WI38 (cell line): ENCODE measurements around the gene GIPC2.

Source experiments
- H3K4me3 ChIP-seq: 2 replicates; pipeline ENCODE4 v1.5.1; 2011; ENCODE audit warnings: low read depth, mild to moderate bottlenecking, control low read depth, low read length
- TF ChIP-seq, protein P1 (sequence below): IDR thresholded peaks from 2 replicates; pipeline ENCODE4 v1.5.1; 2012; ENCODE audit warnings: low read depth, mild to moderate bottlenecking, control low read depth, low read length

GIPC2 gene

DNA sequence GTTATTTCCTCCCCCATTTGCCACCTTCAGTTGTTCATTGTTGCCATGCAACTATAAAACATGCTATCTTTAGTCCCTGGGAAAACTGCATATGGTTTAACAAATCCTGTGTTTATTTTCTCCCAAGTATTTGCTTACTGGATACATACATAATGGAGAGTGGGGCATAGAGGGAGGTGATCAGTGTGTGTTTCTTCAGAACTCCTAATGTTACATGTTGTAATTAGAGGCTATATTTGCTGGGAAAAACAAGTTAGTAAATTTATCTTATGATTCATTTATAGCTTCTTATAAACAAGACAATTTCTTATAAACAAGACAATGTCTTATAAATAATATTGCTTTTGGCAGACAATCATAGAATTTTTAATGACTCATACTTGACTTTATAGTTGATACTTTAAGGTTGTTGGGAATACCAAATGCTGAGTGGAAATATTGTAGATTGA, 7.3 kb upstream of the GIPC2 start:
- no peak overlapping the region for H3K4me3 ChIP-seq
- TF ChIP-seq, protein P1, sequence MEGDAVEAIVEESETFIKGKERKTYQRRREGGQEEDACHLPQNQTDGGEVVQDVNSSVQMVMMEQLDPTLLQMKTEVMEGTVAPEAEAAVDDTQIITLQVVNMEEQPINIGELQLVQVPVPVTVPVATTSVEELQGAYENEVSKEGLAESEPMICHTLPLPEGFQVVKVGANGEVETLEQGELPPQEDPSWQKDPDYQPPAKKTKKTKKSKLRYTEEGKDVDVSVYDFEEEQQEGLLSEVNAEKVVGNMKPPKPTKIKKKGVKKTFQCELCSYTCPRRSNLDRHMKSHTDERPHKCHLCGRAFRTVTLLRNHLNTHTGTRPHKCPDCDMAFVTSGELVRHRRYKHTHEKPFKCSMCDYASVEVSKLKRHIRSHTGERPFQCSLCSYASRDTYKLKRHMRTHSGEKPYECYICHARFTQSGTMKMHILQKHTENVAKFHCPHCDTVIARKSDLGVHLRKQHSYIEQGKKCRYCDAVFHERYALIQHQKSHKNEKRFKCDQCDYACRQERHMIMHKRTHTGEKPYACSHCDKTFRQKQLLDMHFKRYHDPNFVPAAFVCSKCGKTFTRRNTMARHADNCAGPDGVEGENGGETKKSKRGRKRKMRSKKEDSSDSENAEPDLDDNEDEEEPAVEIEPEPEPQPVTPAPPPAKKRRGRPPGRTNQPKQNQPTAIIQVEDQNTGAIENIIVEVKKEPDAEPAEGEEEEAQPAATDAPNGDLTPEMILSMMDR: no peak

DNA sequence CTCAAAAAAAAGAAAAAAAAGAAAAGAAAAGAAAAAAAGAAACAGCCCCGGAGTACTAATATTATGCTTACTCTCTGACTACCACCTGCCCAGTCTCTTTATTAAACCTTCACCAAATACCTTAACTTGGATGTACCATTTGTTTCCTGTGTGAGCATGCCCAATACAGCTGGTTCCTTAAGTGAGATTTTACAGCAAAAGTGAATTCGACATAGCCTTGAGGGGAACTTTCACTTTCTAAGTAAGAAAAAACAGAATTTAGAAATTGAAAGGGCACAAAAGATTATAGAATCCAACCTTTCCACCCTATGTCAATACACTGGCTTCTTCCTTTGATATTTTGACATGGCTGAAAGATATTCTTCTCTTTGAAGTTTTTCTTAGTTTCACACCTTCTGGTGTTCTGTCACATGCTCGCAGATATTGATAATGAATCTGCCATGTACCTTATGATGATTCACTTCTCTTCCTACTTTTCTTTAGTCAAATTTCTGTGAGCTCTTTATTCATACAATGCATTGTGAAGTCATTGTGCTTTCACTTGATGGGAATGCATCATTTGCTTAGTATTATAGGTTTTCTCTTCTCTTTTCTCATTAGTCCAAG, 5.2 kb upstream of the GIPC2 start:
- H3K4me3 ChIP-seq: no peak overlapping the region
- TF ChIP-seq, protein P1: no peak

DNA sequence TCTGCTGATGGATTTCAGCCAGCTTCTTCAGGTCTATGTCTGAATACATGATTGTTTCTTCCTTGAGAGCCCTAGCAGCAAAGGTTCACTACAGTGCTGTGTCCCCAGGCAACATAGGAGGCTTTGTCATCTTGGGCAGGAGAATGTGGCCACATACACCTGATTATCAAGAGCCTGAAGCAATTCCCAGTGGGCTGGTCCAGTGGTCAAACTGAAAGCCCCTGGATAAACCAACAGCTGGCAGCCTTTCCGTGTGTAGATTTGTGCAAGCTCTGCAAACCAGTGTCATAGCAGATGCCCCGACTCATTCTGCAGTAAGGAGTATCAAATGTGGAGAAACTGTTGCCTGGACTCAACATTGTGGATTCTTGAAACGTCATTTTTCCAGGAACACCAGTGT, 2.3 kb upstream of the GIPC2 start:
- no peak overlapping the region for H3K4me3 ChIP-seq
- TF ChIP-seq, protein P1: no peak

DNA sequence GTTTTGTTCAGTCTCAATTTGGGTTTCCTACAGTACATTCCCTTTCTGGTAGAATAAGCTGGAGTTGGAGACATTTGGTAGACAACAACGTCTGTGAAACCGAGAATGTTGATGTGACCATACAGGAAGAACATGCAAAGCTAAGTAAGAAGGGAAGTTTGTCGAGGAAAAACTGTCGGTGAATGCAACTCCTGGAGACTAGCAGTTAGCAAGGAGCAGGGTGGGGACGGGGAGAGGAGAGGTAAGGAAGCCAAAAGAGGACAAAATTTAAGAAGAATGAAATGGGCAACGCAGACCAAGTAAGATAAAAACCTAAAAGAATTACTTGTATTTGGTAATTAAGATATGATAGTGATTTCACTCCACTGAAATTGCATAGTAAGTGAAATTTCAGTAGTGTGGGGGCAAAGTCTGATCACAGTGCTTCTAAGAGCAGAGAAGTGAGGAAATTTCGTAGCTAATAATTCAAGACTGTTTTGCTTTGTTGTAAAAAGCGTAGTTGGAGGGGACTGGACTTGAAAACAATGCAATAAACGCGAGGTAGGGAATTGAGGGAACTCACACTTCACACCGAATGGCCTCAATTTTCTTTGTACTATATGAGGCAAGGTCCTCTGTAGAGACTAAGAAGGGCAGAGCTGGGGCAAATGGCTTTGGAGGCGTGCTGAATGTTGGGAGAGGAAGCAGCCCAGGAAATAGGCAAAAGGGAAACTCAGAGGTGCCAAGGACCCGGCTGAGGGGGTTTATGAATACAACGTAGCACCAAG, 787 bp upstream of the GIPC2 start:
- no peak overlapping the region for H3K4me3 ChIP-seq
- TF ChIP-seq, protein P1: no peak

DNA sequence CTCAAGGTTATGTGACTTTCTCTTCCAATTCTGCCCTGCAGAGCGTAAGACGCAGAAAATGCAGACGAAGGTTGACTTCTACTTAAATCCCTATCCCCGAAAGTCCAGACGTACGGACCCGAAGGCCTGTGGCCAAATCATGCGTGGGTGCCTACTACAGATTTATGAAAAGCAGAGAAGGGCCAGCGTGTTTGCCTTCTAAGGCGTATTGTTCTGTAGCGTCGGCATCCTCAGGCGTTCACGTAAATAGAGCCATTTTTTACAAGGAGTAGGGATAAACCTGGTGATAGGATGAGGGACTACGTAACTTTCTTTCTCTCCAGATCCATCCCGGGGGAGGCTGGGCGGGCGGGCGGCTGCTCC, 222 bp upstream of the GIPC2 start:
- TF ChIP-seq, protein P1: no peak
- peak overlapping the region; percentile 57 for H3K4me3 ChIP-seq

DNA sequence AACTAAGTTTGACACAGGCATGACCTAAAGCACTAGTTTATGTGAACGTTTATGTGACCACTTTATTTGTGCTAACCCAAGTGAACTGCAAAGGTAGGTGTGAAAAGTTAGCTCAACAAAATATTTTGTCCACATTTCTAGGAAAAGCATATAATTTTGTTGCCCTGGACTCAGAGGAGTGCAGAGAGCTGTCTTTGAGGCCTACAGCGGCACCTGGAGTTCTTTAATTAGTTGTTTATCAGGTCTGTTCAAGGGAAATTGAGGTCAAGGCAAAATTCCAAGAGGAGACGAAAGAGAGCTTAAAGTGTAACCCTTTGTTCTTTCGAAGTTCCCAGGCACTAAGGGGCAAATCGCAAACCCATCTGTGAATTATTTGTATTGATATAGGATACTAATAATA, 1.3 kb downstream of the GIPC2 start:
- no peak overlapping the region for H3K4me3 ChIP-seq
- TF ChIP-seq, protein P1: no peak

DNA sequence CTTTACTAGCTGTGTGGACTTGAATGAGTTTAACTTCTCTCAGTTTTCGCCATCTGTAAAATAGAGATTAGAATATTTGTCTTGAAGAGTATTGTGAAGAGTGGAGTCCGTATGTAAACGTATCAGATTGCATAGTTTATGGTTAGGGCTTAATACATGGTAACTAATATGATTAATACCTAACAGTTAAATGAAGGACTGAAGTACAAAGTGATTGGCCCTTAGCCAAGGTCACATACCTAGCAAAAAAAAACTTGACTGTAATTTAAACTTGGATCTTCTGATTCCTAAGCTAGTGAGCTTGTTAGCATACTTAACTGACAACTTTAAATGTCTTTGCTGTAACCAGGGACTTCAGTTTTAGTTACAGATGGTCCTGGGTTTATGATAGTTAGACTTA, 1.9 kb downstream of the GIPC2 start:
- TF ChIP-seq, protein P1: no peak
- no peak overlapping the region for H3K4me3 ChIP-seq
